ENCODE results near the gene ALDH1A2.

DNA sequence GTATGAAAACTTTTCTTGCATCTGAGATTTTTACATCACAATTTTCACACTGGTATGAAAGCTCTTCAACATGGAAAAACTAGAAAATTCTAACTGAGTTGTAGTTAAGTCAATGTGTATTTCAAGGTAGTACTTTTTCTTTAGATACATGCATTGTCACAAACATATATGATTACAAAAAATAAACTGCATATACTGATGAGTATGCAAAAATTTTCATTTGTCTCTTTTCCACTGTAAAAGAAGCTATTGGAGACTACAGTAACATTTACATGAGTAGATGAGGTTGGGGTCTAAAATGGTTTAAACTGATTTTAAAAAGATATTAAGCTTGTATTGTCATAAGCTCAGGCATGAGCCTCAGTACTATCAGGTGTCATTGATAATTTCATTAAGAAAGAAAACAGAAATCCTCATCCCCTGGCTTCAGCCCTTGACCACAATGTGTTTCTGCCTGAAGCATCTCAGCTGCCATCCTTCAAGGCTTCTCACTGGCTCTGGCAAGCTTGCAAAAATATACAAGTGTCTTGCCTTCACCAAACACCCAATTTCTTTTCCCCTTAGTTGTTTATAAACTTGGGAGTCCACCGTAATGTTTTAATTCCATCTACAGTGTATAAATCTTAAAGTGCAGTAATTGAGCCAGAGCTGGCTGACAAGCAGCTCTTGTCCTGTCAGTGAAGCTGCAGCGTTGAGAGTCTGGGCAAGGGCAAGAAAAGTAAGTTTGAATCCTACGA lies 71.9 kb downstream of the ALDH1A2 start:
- TF ChIP-seq, protein P1, sequence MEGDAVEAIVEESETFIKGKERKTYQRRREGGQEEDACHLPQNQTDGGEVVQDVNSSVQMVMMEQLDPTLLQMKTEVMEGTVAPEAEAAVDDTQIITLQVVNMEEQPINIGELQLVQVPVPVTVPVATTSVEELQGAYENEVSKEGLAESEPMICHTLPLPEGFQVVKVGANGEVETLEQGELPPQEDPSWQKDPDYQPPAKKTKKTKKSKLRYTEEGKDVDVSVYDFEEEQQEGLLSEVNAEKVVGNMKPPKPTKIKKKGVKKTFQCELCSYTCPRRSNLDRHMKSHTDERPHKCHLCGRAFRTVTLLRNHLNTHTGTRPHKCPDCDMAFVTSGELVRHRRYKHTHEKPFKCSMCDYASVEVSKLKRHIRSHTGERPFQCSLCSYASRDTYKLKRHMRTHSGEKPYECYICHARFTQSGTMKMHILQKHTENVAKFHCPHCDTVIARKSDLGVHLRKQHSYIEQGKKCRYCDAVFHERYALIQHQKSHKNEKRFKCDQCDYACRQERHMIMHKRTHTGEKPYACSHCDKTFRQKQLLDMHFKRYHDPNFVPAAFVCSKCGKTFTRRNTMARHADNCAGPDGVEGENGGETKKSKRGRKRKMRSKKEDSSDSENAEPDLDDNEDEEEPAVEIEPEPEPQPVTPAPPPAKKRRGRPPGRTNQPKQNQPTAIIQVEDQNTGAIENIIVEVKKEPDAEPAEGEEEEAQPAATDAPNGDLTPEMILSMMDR (IDR thresholded peaks at IDR 0.05; ENCODE audit: insufficient read depth, low read length, poor library complexity, severe bottlenecking) = no peak
- no peak for TF ChIP-seq EZH2phosphoT487 (conservative IDR thresholded peaks at IDR 0.05; ENCODE audit: low read length)

All from SU-DHL-6 (cell line).